Loucy (cell line): Measurements from ENCODE around the gene PLCL2.

Experiments
- H2AFZ ChIP-seq: fragments of 200-600 bp; sonication (generic); 2 replicates; pipeline ENCODE4 v1.6.0; 2016; ENCODE audit warnings: antibody characterized with exemption, mild to moderate bottlenecking, low read length, moderate library complexity
- H3F3A ChIP-seq: fragments of 200-600 bp; 2 replicates; pipeline ENCODE4 v1.6.0; 2016; ENCODE audit warnings: antibody characterized with exemption, low read depth, mild to moderate bottlenecking
- H3K27me3 ChIP-seq: fragments of 200-600 bp; sonication (generic); 2 replicates; pipeline ENCODE4 v1.6.1; 2014; ENCODE audit warnings: low read length, mild to moderate bottlenecking; ENCODE audit not compliant: insufficient read depth, poor library complexity, severe bottlenecking
- H3K36me3 ChIP-seq: fragments of 200-600 bp; sonication (generic); 2 replicates; pipeline ENCODE4 v1.6.1; 2016; ENCODE audit warnings: low read length; ENCODE audit not compliant: insufficient read depth
- H3K4me1 ChIP-seq: fragments of 200-600 bp; sonication (generic); 2 replicates; pipeline ENCODE4 v1.5.1; 2014; ENCODE audit warnings: low read length, mild to moderate bottlenecking; ENCODE audit not compliant: insufficient read depth, poor library complexity, severe bottlenecking
- H3K4me2 ChIP-seq: fragments of 200-600 bp; sonication (generic); 2 replicates; pipeline ENCODE4 v1.6.0; 2014; ENCODE audit warnings: antibody characterized with exemption, low read length, low read depth, mild to moderate bottlenecking; ENCODE audit not compliant: poor library complexity, severe bottlenecking
- H3K4me3 ChIP-seq: fragments of 200-600 bp; sonication (generic); 2 replicates; pipeline ENCODE4 v1.5.1; 2014; ENCODE audit warnings: low read length, mild to moderate bottlenecking, mixed read lengths; ENCODE audit not compliant: poor library complexity, severe bottlenecking
- H3K79me2 ChIP-seq: fragments of 200-600 bp; sonication (generic); 2 replicates; pipeline ENCODE4 v1.6.1; 2014; ENCODE audit warnings: low read length; ENCODE audit not compliant: insufficient read depth
- H3K9ac ChIP-seq: fragments of 200-600 bp; sonication (generic); 2 replicates; pipeline ENCODE4 v1.6.0; 2014; ENCODE audit warnings: mild to moderate bottlenecking, low read depth, low read length, moderate library complexity; ENCODE audit not compliant: poor library complexity, severe bottlenecking
- H3K9me2 ChIP-seq: fragments of 200-600 bp; sonication (generic); replicated peaks from 2 replicates; pipeline ENCODE4 v1.6.1; 2016; ENCODE audit warnings: low read depth, low read length, mixed read lengths
- H3K9me3 ChIP-seq: fragments of 200-600 bp; sonication (generic); 2 replicates; pipeline ENCODE4 v1.6.1; 2014; ENCODE audit warnings: mild to moderate bottlenecking, antibody characterized with exemption, low read length, low read depth; ENCODE audit not compliant: insufficient read depth
- H4K20me1 ChIP-seq: fragments of 200-600 bp; sonication (generic); 2 replicates; pipeline ENCODE4 v1.6.0; 2014; ENCODE audit warnings: antibody characterized with exemption, low read length, mild to moderate bottlenecking; ENCODE audit not compliant: insufficient read depth, poor library complexity, severe bottlenecking
- CTCF ChIP-seq: fragments of 200-600 bp; sonication (generic); conservative IDR thresholded peaks from 2 replicates; pipeline ENCODE4 v1.5.1; 2014; ENCODE audit warnings: mild to moderate bottlenecking, antibody characterized with exemption, low read length
- EZH2phosphoT487 ChIP-seq: fragments of 200-600 bp; IDR thresholded peaks from 2 replicates; pipeline ENCODE4 v1.6.1; 2018; ENCODE audit warnings: antibody characterized with exemption, mild to moderate bottlenecking, moderate library complexity, borderline replicate concordance

Gene PLCL2

GRCh38 chr3:17088602-17089313 is 204.0 kb downstream of the PLCL2 start:
- Histone ChIP-seq H3F3A (no peaks in the 10 kb centered on the region), H3K4me3 (no peak overlapping the region), H2AFZ (no peak overlapping the region), H3K4me1 (peaks cover 3% of the 10 kb centered on the region), H4K20me1 (no peaks in the 10 kb centered on the region), H3K9me2 (no peaks in the 10 kb centered on the region), H3K79me2 (no peaks in the 10 kb centered on the region), H3K4me2 (no peak overlapping the region), H3K9ac (no peak overlapping the region), H3K27me3 (no peaks in the 10 kb centered on the region), H3K36me3 (peaks cover 3% of the 10 kb centered on the region; the same call in 1 of the 2 replicates), H3K9me3 (no peaks in the 10 kb centered on the region; the same call in 1 of the 2 replicates)
- TF ChIP-seq CTCF, result no peak
- TF ChIP-seq EZH2phosphoT487, result no peak

GRCh38 chr3:17089314-17089700 is 204.6 kb downstream of the PLCL2 start:
- H3K27me3 ChIP-seq, result no peaks in the 10 kb centered on the region
- H3K9me2 ChIP-seq, result no peaks in the 10 kb centered on the region
- H4K20me1 ChIP-seq, result no peaks in the 10 kb centered on the region
- H3K79me2 ChIP-seq, result no peaks in the 10 kb centered on the region
- H3F3A ChIP-seq, result no peaks in the 10 kb centered on the region
- no peak overlapping the region for H3K9ac ChIP-seq
- H3K4me2 ChIP-seq, result no peak overlapping the region
- no peak overlapping the region for H2AFZ ChIP-seq
- peaks cover 3% of the 10 kb centered on the region for H3K4me1 ChIP-seq
- no peak overlapping the region for H3K4me3 ChIP-seq
- H3K36me3 ChIP-seq, result peaks cover 3% of the 10 kb centered on the region; the same call in 1 of the 2 replicates
- TF ChIP-seq EZH2phosphoT487, result no peak
- TF ChIP-seq CTCF, result no peak
- no peaks in the 10 kb centered on the region; the same call in 1 of the 2 replicates for H3K9me3 ChIP-seq

GRCh38 chr3:17090280-17090983 is 205.7 kb downstream of the PLCL2 start:
- TF ChIP-seq EZH2phosphoT487 (no peak), CTCF (no peak)
- Histone ChIP-seq H2AFZ (no peak overlapping the region), H3K4me3 (no peak overlapping the region), H3K9me2 (no peaks in the 10 kb centered on the region), H3F3A (no peaks in the 10 kb centered on the region), H3K9ac (no peak overlapping the region), H3K27me3 (no peaks in the 10 kb centered on the region), H3K4me1 (peaks cover 3% of the 10 kb centered on the region), H3K79me2 (no peaks in the 10 kb centered on the region), H4K20me1 (no peaks in the 10 kb centered on the region), H3K4me2 (no peak overlapping the region), H3K36me3 (peaks cover 3% of the 10 kb centered on the region; the same call in 1 of the 2 replicates), H3K9me3 (no peaks in the 10 kb centered on the region; the same call in 1 of the 2 replicates)
